K562 (cell line): Measurements from ENCODE around the gene ADSS2. TPM values are rescaled to one million over a fixed set of nuclear protein-coding genes. Genes with fewer than 3 reads are reported as not detected.

ENCODE experiments used
- BCOR ChIP-seq: fragments of 450-650 bp; IDR thresholded peaks from 2 replicates; pipeline ENCODE4 v1.6.1; 2016
- CTBP1 ChIP-seq: fragments of 450-650 bp; IDR thresholded peaks from 2 replicates; pipeline ENCODE4 v1.6.1; 2016; ENCODE audit warnings: borderline replicate concordance
- JUND ChIP-seq, 2 experiments: IDR thresholded peaks; 2 replicates in 1 of 2; 3 replicates in 1 of 2; pipeline ENCODE4 v1.6.1; 2011; ENCODE audit warnings: borderline replicate concordance in 2 of 2, low read depth in 2 of 2, low read length in 2 of 2, improper control_type of control experiment in 1 of 2, missing biosample characterization in 1 of 2, missing genetic modification characterization in 1 of 2, missing genetic modification reagents in 1 of 2
- KLF6 ChIP-seq: fragments of 250-450 bp; sonication (Bioruptor Pico); IDR thresholded peaks from 2 replicates; pipeline ENCODE4 v1.4.0; 2020; ENCODE audit warnings: mild to moderate bottlenecking, moderate library complexity, borderline replicate concordance
- MYC ChIP-seq, 2 experiments: fragments of 250-450 bp in 1 of 2; sonication (Bioruptor Pico) in 1 of 2; IDR thresholded peaks; 2 replicates each; pipeline versions ENCODE4 v1.5.1 to v1.6.1; 2012 to 2021; ENCODE audit warnings: low read depth in 2 of 2, borderline replicate concordance in 1 of 2, improper control_type of control experiment in 1 of 2, low read length in 1 of 2, mild to moderate bottlenecking in 1 of 2, moderate library complexity in 1 of 2
- RB1 ChIP-seq: fragments of 450-650 bp; IDR thresholded peaks from 2 replicates; pipeline ENCODE4 v1.6.1; 2017; ENCODE audit warnings: low read depth, mild to moderate bottlenecking
- SMARCA4 ChIP-seq: fragments of 450-650 bp; IDR thresholded peaks from 2 replicates; pipeline ENCODE4 v1.6.1; 2016
- SOX6 ChIP-seq: fragments of 450-650 bp; IDR thresholded peaks from 2 replicates; pipeline ENCODE4 v1.6.1; 2014; ENCODE audit warnings: mild to moderate bottlenecking
- ZMIZ1 ChIP-seq, 2 experiments: fragments of 150-350 bp in 1 of 2; IDR thresholded peaks; 2 replicates each; pipeline ENCODE4 v1.6.1; 2012 to 2016; ENCODE audit warnings: low read depth in 2 of 2, low read length in 2 of 2, mild to moderate bottlenecking in 1 of 2, moderate library complexity in 1 of 2
- ZNF23 ChIP-seq: fragments of 250-450 bp; sonication (Bioruptor Pico); IDR thresholded peaks from 2 replicates; pipeline ENCODE4 v1.4.0; 2020; ENCODE audit warnings: mild to moderate bottlenecking
- ZNF318 ChIP-seq, 2 experiments: fragments of 450-650 bp; IDR thresholded peaks; 2 replicates each; pipeline ENCODE4 v1.6.1; 2016; ENCODE audit warnings: mild to moderate bottlenecking in 2 of 2, borderline replicate concordance in 1 of 2, low read depth in 1 of 2, moderate library complexity in 1 of 2
- ZNF507 ChIP-seq: conservative IDR thresholded peaks from 2 replicates; pipeline ENCODE4 v1.6.1; 2017; ENCODE audit warnings: missing genetic modification characterization, missing compliant biosample characterization
- polyA plus RNA-seq, 8 experiments: library from polyadenylated mRNA; depleted of rRNA in 4 of 8; stranded (reverse) in 5 of 8; unstranded in 3 of 8; fragments of >200 nt; fragmentation: Nextera tagmentation in 2 of 8; fragmentation: Illumina TruSeq in 1 of 8; extraction: Ambion mirVana in 2 of 8; extraction: Trizol in 1 of 8; gene quantifications; 2 replicates each; pipeline versions ENCODE4 v1.2.1 to v1.2.3, GENCODE V29; 2011 to 2014; ENCODE audit warnings: inconsistent platforms in 1 of 8, missing spikeins in 1 of 8
- total RNA-seq, 7 experiments: library from RNA; depleted of rRNA in 6 of 7; stranded (reverse); fragments of >200 nt in 6 of 7; fragmentation: Illumina TruSeq in 2 of 7; extraction: Trizol in 2 of 7; gene quantifications; 2 replicates each; pipeline versions ENCODE4 v1.2.1 to v1.2.3, GENCODE V29; 2011 to 2021; ENCODE audit warnings: low replicate concordance in 1 of 7
- TF ChIP-seq, protein P1 (sequence below): fragments of 450-650 bp; IDR thresholded peaks from 2 replicates; pipeline ENCODE4 v1.6.1; 2016; ENCODE audit warnings: borderline replicate concordance

Gene ADSS2
- total and polyA plus RNA-seq, 9 of the 15 experiments (the other 6 are each of a cell fraction or from before 2014, with no cell fraction given) = 8.8 to 63.8 (median 59.4) TPM

GRCh38 chr1:244370060-244370637, 81.6 kb downstream of the ADSS2 start (continued):
- TF ChIP-seq BCOR = peak; percentile 89
- TF ChIP-seq ZNF318 (IDR thresholded peaks at IDR 0.05; ENCODE audit: borderline replicate concordance in 1 of 2, low read depth in 1 of 2) = no peak
- TF ChIP-seq CTBP1 = peak; percentile 84; the same call in 1 of the 2 replicates
- no peak for TF ChIP-seq KLF6
- peak; percentile 58; the same call in 1 of the 2 replicates for TF ChIP-seq JUND (IDR thresholded peaks at IDR 0.05; ENCODE audit: borderline replicate concordance, low read depth, low read length)
- peak; percentile 64; the same call in 1 of the 3 replicates for TF ChIP-seq JUND (tag; IDR thresholded peaks at IDR 0.05; ENCODE audit: borderline replicate concordance, low read depth, low read length)
- TF ChIP-seq ZMIZ1 (IDR thresholded peaks at IDR 0.05; ENCODE audit: low read depth in 2 of 2, low read length in 2 of 2) = no peak
- no peak for TF ChIP-seq RB1
- TF ChIP-seq MYC (IDR thresholded peaks at IDR 0.05; ENCODE audit: low read depth, low read length) = 0 out of 2 replicates have a peak, but pooled peaks have one; percentile 15
- TF ChIP-seq MYC (CRISPR knock-in tag; IDR thresholded peaks at IDR 0.05; ENCODE audit: borderline replicate concordance, low read depth) = no peak
- TF ChIP-seq SMARCA4 = peak; percentile 86
- TF ChIP-seq ZNF23 (CRISPR knock-in tag) = no peak
- TF ChIP-seq, protein P1, sequence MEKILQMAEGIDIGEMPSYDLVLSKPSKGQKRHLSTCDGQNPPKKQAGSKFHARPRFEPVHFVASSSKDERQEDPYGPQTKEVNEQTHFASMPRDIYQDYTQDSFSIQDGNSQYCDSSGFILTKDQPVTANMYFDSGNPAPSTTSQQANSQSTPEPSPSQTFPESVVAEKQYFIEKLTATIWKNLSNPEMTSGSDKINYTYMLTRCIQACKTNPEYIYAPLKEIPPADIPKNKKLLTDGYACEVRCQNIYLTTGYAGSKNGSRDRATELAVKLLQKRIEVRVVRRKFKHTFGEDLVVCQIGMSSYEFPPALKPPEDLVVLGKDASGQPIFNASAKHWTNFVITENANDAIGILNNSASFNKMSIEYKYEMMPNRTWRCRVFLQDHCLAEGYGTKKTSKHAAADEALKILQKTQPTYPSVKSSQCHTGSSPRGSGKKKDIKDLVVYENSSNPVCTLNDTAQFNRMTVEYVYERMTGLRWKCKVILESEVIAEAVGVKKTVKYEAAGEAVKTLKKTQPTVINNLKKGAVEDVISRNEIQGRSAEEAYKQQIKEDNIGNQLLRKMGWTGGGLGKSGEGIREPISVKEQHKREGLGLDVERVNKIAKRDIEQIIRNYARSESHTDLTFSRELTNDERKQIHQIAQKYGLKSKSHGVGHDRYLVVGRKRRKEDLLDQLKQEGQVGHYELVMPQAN = no peak
- no peak for TF ChIP-seq ZNF507
- peak; percentile 89 for TF ChIP-seq SOX6
